Breast epithelium (tissue), 4 donors: ENCODE results near the gene P3H2. TPM values are rescaled to one million over a fixed set of nuclear protein-coding genes. Genes with fewer than 3 reads are reported as not detected.
A peak's percentile ranks its signal among the peaks of the same experiment; 100 is the strongest.

Experiments used
- DNase-seq, 2 donors: peaks; one replicate each; pipeline ENCODE4 v3.0.0-alpha.2; 2019; ENCODE audit warnings: low spot score in 2 of 2
- H3K27ac ChIP-seq, 2 donors: fragments of 200-600 bp; sonication (generic) in 1 of 2; one replicate each; pipeline ENCODE4 v1.5.1; 2016 to 2019; ENCODE audit warnings: mild to moderate bottlenecking in 1 of 2
- H3K27me3 ChIP-seq, 2 donors: fragments of 200-600 bp; sonication (generic) in 1 of 2; one replicate each; pipeline versions ENCODE4 v1.5.1 to v1.6.0; 2017 to 2019; ENCODE audit warnings: control low read depth in 1 of 2, mild to moderate bottlenecking in 1 of 2
- H3K36me3 ChIP-seq: fragments of 200-600 bp; one replicate; pipeline ENCODE4 v1.5.1; 2019
- H3K4me1 ChIP-seq, 2 donors: fragments of 200-600 bp; sonication (generic); one replicate each; pipeline ENCODE4 v1.5.1; 2016 to 2019; ENCODE audit warnings: control low read depth in 1 of 2
- H3K4me3 ChIP-seq, 3 donors: fragments of 200-600 bp; sonication (generic); 1 replicate in 2 of 3; 2 replicates in 1 of 3; pipeline ENCODE4 v1.5.1; 2016 to 2019; ENCODE audit warnings: mild to moderate bottlenecking in 3 of 3, moderate library complexity in 2 of 3
- H3K9me3 ChIP-seq, 2 donors: fragments of 200-600 bp; sonication (generic) in 1 of 2; one replicate each; pipeline ENCODE4 v1.5.1; 2016 to 2019; ENCODE audit warnings: control low read depth in 1 of 2
- CTCF ChIP-seq, 3 donors: fragments of 450-650 bp; IDR thresholded peaks; one replicate each; pipeline ENCODE4 v1.5.1; 2016 to 2017; ENCODE audit warnings: antibody characterized with exemption in 3 of 3, mild to moderate bottlenecking in 3 of 3, moderate library complexity in 3 of 3
- POLR2A ChIP-seq: fragments of 450-650 bp; IDR thresholded peaks from one replicate; pipeline ENCODE4 v1.6.1; 2016; ENCODE audit warnings: antibody characterized with exemption, mild to moderate bottlenecking, moderate library complexity
- POLR2AphosphoS5 ChIP-seq, 3 donors: sonication (generic); formaldehyde crosslinking; IDR thresholded peaks; one replicate each; pipeline ENCODE4 v1.6.1; 2017; ENCODE audit warnings: antibody characterized with exemption in 3 of 3
- intact Hi-C: fragments of 100-400 bp; cut with DNase I; formaldehyde crosslinking; loops from one replicate; pipeline ENCODE4 v1.15.1; 2023; ENCODE audit warnings: low total_unique reads
- total RNA-seq, 3 donors: library from RNA; depleted of rRNA; stranded (reverse); fragments of >200 nt; gene quantifications; one replicate each; pipeline ENCODE4 v1.1.0, GENCODE V29; 2016

P3H2 gene
- total RNA-seq, 3 donors from 2014 or later, result 1.6 to 12.3 (median 10.2) TPM

GRCh38 chr3:189988322-189988721 lies 132.4 kb downstream of the P3H2 start:
- intact Hi-C loops, result no loop called here
- H3K36me3 ChIP-seq, result no peaks in the 10 kb centered on the region

GRCh38 chr3:189985948-189986347 lies 134.7 kb downstream of the P3H2 start:
- no peak for DNase-seq
- Histone ChIP-seq H3K9me3 (no peaks in the 10 kb centered on the region), H3K27ac (no peak overlapping the region), H3K4me3 (no peak overlapping the region), H3K4me1 (peaks cover 9 to 14% of the 10 kb centered on the region in 2 donors), H3K36me3 (no peaks in the 10 kb centered on the region), H3K27me3 (no peaks in the 10 kb centered on the region)
- TF ChIP-seq POLR2A (no peak), CTCF (IDR thresholded peaks at IDR 0.05) (no peak), POLR2AphosphoS5 (IDR thresholded peaks at IDR 0.05) (no peak)
- intact Hi-C loops, result no loop called here

More at GRCh38 chr3:189988322-189988721, 132.4 kb downstream of the P3H2 start:
- Histone ChIP-seq H3K4me1 (no peaks in the 10 kb centered on the region), H3K9me3 (no peaks in the 10 kb centered on the region), H3K27ac (no peak overlapping the region), H3K27me3 (no peaks in the 10 kb centered on the region), H3K4me3 (no peak overlapping the region)
- DNase-seq, result no peak
- TF ChIP-seq CTCF (IDR thresholded peaks at IDR 0.05), result no peak
- TF ChIP-seq POLR2AphosphoS5 (IDR thresholded peaks at IDR 0.05), result no peak
- no peak for TF ChIP-seq POLR2A

GRCh38 chr3:189983612-189984011 lies 137.1 kb downstream of the P3H2 start:
- Histone ChIP-seq H3K4me1 (peaks cover 9 to 14% of the 10 kb centered on the region in 2 donors), H3K27me3 (no peaks in the 10 kb centered on the region), H3K27ac (no peak overlapping the region), H3K36me3 (no peaks in the 10 kb centered on the region), H3K4me3 (no peak overlapping the region), H3K9me3 (no peaks in the 10 kb centered on the region)
- intact Hi-C loops, result no loop called here
- TF ChIP-seq POLR2A (no peak), CTCF (IDR thresholded peaks at IDR 0.05) (no peak), POLR2AphosphoS5 (IDR thresholded peaks at IDR 0.05) (no peak)
- DNase-seq, result no peak

GRCh38 chr3:189982321-189982945 lies 138.3 kb downstream of the P3H2 start:
- H3K27ac ChIP-seq, result peak overlapping the region; percentile 29 to 57
- intact Hi-C loops, result no loop called here
- peaks cover 9 to 14% of the 10 kb centered on the region in 2 donors for H3K4me1 ChIP-seq
- H3K9me3 ChIP-seq, result no peaks in the 10 kb centered on the region
- H3K4me3 ChIP-seq, result no peak overlapping the region
- no peaks in the 10 kb centered on the region for H3K36me3 ChIP-seq
- DNase-seq, result no peak
- H3K27me3 ChIP-seq, result no peaks in the 10 kb centered on the region
- TF ChIP-seq POLR2A, result no peak
- no peak for TF ChIP-seq CTCF (IDR thresholded peaks at IDR 0.05)
- no peak for TF ChIP-seq POLR2AphosphoS5 (IDR thresholded peaks at IDR 0.05)

GRCh38 chr3:189981668-189982067 lies 139.0 kb downstream of the P3H2 start:
- peak overlapping the region in 1 of 2 donors; percentile 33 for H3K27ac ChIP-seq
- no peak overlapping the region for H3K4me3 ChIP-seq
- peak in 2 of 3 donors; percentile 18 to 60 for TF ChIP-seq POLR2AphosphoS5 (IDR thresholded peaks at IDR 0.05)
- TF ChIP-seq POLR2A, result no peak
- no peaks in the 10 kb centered on the region for H3K36me3 ChIP-seq
- no peaks in the 10 kb centered on the region for H3K27me3 ChIP-seq
- DNase-seq, result no peak
- peaks cover 9 to 14% of the 10 kb centered on the region in 2 donors for H3K4me1 ChIP-seq
- H3K9me3 ChIP-seq, result no peaks in the 10 kb centered on the region
- intact Hi-C loops, result no loop called here
